ENCODE measurements around the gene KIF1C.
"Not testable (repeated sequence)": the region's sequence is repeated elsewhere in the genome, so short reads cannot be mapped to it uniquely, and the experiment has no call there.

Gene KIF1C

DNA sequence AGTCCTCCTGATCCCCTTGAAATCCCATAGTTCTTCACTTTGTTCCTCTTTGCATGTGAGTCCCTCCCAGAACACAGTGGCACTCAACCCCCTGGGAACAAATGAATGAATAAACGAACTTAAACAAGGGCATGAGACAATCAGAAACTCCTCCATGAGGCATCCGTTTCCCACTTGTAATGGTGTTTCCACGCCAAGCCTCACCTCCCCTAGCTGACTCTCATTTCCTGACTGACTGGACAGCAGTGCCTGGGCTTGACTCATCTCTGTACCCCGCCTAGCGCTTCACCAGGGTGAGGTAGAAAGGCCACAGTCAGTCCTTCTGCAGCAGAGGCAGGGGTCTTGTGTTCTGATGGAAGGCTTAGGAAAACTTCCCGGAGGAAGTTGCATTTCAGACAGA is 14.2 kb downstream of the KIF1C start:
- Histone ChIP-seq H3K9me3 (ENCODE audit: control insufficient read depth in 1 of 2, low read length in 2 of 2) (no peaks in the 10 kb centered on the region), H3K27ac (ENCODE audit: low read length) (no peak overlapping the region), H3K4me1 (ENCODE audit: control insufficient read depth in 1 of 2, insufficient read depth in 2 of 2, low read length in 2 of 2) (no peaks in the 10 kb centered on the region), H3K36me3 (ENCODE audit: control insufficient read depth in 1 of 2, insufficient read depth in 2 of 2, low read length in 2 of 2) (peaks cover 44 to 75% of the 10 kb centered on the region in 2 donors), H3K27me3 (ENCODE audit: low read depth, low read length) (no peaks in the 10 kb centered on the region), H3K4me3 (ENCODE audit: low read depth in 1 of 2, low read length in 2 of 2) (no peak overlapping the region)

DNA sequence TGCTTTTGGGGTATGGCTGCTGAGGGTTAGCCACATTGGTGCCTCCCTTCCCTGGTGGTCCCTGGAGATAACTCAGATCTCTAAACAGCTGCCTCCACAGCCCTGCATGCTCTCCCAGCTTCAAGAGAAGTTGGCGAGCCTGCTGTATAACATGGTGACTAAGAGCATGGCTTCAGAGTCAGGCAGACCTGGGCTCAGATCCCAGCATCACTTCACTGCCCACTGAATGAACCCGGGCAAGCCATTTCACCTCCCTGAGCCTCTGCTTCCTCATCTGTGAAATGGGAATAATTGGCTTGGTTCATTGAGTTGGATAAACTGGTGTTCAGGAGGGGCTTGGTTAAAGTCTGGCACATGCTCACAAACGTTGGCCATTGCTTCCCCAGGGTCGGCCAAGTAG is 16.6 kb downstream of the KIF1C start:
- no peaks in the 10 kb centered on the region for H3K4me1 ChIP-seq (ENCODE audit: control insufficient read depth in 1 of 2, insufficient read depth in 2 of 2, low read length in 2 of 2)
- H3K4me3 ChIP-seq (ENCODE audit: low read depth in 1 of 2, low read length in 2 of 2): no peak overlapping the region
- H3K36me3 ChIP-seq (ENCODE audit: control insufficient read depth in 1 of 2, insufficient read depth in 2 of 2, low read length in 2 of 2): peaks cover 32 to 71% of the 10 kb centered on the region in 2 donors
- no peak overlapping the region for H3K27ac ChIP-seq (ENCODE audit: low read length)
- no peaks in the 10 kb centered on the region for H3K9me3 ChIP-seq (ENCODE audit: control insufficient read depth in 1 of 2, low read length in 2 of 2)
- H3K27me3 ChIP-seq (ENCODE audit: low read depth, low read length): no peaks in the 10 kb centered on the region

DNA sequence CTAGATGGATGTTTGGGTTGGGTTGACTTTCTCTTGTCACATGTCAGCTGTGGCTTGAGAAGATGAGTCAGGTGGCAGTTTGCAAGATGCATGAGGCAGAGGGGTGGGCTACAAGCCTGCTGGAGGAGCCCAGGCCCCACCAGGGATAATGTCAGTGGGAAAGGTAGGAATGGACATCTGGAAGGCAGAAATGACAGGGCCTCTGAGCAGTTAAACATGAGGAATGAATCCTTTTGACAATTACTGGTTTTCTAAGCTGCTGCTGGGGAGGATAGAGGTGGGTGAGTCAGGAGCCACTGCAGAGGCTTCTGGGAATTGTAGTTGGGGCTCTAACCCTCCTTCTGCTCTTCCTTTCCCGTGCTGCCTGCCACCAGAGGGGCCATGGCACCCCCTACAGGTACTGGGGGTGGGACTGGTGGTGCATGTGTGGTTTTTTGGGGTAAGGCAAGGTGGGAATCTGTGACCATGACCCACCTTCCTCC is 21.8 kb downstream of the KIF1C start:
- H3K36me3 ChIP-seq (ENCODE audit: control insufficient read depth in 1 of 2, insufficient read depth in 2 of 2, low read length in 2 of 2): peaks cover 28 to 78% of the 10 kb centered on the region in 2 donors
- H3K4me3 ChIP-seq (ENCODE audit: low read depth in 1 of 2, low read length in 2 of 2): no peak overlapping the region
- H3K27me3 ChIP-seq (ENCODE audit: low read depth, low read length): no peaks in the 10 kb centered on the region
- H3K27ac ChIP-seq (ENCODE audit: low read length): no peak overlapping the region
- H3K9me3 ChIP-seq (ENCODE audit: control insufficient read depth in 1 of 2, low read length in 2 of 2): no peaks in the 10 kb centered on the region
- H3K4me1 ChIP-seq (ENCODE audit: control insufficient read depth in 1 of 2, insufficient read depth in 2 of 2, low read length in 2 of 2): no peaks in the 10 kb centered on the region

- peaks cover 23 to 75% of the 10 kb centered on the region in 2 donors for H3K36me3 ChIP-seq (ENCODE audit: control insufficient read depth in 1 of 2, insufficient read depth in 2 of 2, low read length in 2 of 2)
- no peak overlapping the region for H3K4me3 ChIP-seq (ENCODE audit: low read depth in 1 of 2, low read length in 2 of 2)
- H3K4me1 ChIP-seq (ENCODE audit: control insufficient read depth in 1 of 2, insufficient read depth in 2 of 2, low read length in 2 of 2): no peaks in the 10 kb centered on the region
These were observed 22.8 kb downstream of the KIF1C start for GRCh38 chr17:5020502-5021023.

GRCh38 chr17:5022171-5022711 is 24.5 kb downstream of the KIF1C start:
- Histone ChIP-seq H3K27me3 (ENCODE audit: low read depth, low read length) (no peaks in the 10 kb centered on the region), H3K4me1 (ENCODE audit: control insufficient read depth in 1 of 2, insufficient read depth in 2 of 2, low read length in 2 of 2) (no peaks in the 10 kb centered on the region), H3K4me3 (ENCODE audit: low read depth in 1 of 2, low read length in 2 of 2) (no peak overlapping the region), H3K27ac (ENCODE audit: low read length) (no peak overlapping the region), H3K9me3 (ENCODE audit: control insufficient read depth in 1 of 2, low read length in 2 of 2) (no peaks in the 10 kb centered on the region), H3K36me3 (ENCODE audit: control insufficient read depth in 1 of 2, insufficient read depth in 2 of 2, low read length in 2 of 2) (peaks cover 19 to 71% of the 10 kb centered on the region in 2 donors)

More at GRCh38 chr17:5020502-5021023, 22.8 kb downstream of the KIF1C start:
- no peaks in the 10 kb centered on the region for H3K27me3 ChIP-seq (ENCODE audit: low read depth, low read length)
- no peak overlapping the region for H3K27ac ChIP-seq (ENCODE audit: low read length)
- H3K9me3 ChIP-seq (ENCODE audit: control insufficient read depth in 1 of 2, low read length in 2 of 2): no peaks in the 10 kb centered on the region

DNA sequence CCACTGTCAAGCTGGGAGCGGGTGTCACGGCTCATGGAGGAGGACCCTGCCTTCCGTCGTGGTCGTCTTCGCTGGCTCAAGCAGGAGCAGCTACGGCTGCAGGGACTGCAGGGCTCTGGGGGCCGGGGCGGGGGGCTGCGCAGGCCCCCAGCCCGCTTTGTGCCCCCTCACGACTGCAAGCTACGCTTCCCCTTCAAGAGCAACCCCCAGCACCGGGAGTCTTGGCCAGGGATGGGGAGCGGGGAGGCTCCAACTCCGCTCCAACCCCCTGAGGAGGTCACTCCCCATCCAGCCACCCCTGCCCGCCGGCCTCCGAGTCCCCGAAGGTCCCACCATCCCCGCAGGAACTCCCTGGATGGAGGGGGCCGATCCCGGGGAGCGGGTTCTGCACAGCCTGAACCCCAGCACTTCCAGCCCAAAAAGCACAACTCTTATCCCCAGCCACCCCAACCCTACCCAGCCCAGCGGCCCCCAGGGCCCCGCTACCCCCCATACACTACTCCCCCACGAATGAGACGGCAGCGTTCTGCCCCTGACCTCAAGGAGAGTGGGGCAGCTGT is 25.9 kb downstream of the KIF1C start:
- Histone ChIP-seq H3K36me3 (ENCODE audit: control insufficient read depth in 1 of 2, insufficient read depth in 2 of 2, low read length in 2 of 2) (peaks cover 18 to 60% of the 10 kb centered on the region in 2 donors), H3K4me1 (ENCODE audit: control insufficient read depth in 1 of 2, insufficient read depth in 2 of 2, low read length in 2 of 2) (no peaks in the 10 kb centered on the region), H3K4me3 (ENCODE audit: low read depth in 1 of 2, low read length in 2 of 2) (no peak overlapping the region), H3K9me3 (ENCODE audit: control insufficient read depth in 1 of 2, low read length in 2 of 2) (no peaks in the 10 kb centered on the region), H3K27me3 (ENCODE audit: low read depth, low read length) (no peaks in the 10 kb centered on the region), H3K27ac (ENCODE audit: low read length) (no peak overlapping the region)

GRCh38 chr17:5024604-5025003 is 26.9 kb downstream of the KIF1C start:
- Histone ChIP-seq H3K9me3 (ENCODE audit: control insufficient read depth in 1 of 2, low read length in 2 of 2) (no peaks in the 10 kb centered on the region), H3K36me3 (ENCODE audit: control insufficient read depth in 1 of 2, insufficient read depth in 2 of 2, low read length in 2 of 2) (peaks cover 9 to 50% of the 10 kb centered on the region in 2 donors), H3K27me3 (ENCODE audit: low read depth, low read length) (no peaks in the 10 kb centered on the region), H3K27ac (ENCODE audit: low read length) (no peak overlapping the region), H3K4me1 (ENCODE audit: control insufficient read depth in 1 of 2, insufficient read depth in 2 of 2, low read length in 2 of 2) (no peaks in the 10 kb centered on the region), H3K4me3 (ENCODE audit: low read depth in 1 of 2, low read length in 2 of 2) (no peak overlapping the region)

DNA sequence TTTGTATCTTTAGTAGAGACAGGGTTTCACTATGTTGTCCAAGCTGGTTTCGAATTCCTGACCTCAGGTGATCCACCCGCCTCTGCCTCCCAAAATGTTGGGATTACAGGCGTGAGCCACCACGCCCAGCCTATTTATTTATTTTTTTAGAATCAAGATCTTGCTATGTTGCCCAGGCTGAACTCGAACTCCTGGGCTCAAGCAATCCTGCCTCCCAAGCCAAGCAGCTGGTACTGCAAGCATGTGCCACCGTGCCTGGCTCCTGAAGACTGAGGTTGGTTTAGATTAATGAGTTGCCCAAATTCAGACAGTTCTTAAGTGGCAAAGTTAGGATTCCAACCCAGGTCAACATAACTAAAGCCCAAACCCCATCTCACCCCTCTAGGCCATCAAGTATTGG is 29.5 kb downstream of the KIF1C start:
- Histone ChIP-seq H3K36me3 (ENCODE audit: control insufficient read depth in 1 of 2, insufficient read depth in 2 of 2, low read length in 2 of 2) (peaks cover 0 to 26% of the 10 kb centered on the region in 2 donors), H3K4me3 (ENCODE audit: low read depth in 1 of 2, low read length in 2 of 2) (no peak overlapping the region), H3K27me3 (ENCODE audit: low read depth, low read length) (no peaks in the 10 kb centered on the region), H3K9me3 (ENCODE audit: control insufficient read depth in 1 of 2, low read length in 2 of 2) (no peaks in the 10 kb centered on the region), H3K4me1 (ENCODE audit: control insufficient read depth in 1 of 2, insufficient read depth in 2 of 2, low read length in 2 of 2) (no peaks in the 10 kb centered on the region), H3K27ac (ENCODE audit: low read length) (no peak overlapping the region)

- Histone ChIP-seq H3K27ac (ENCODE audit: low read length) (no peak overlapping the region), H3K4me3 (ENCODE audit: low read depth in 1 of 2, low read length in 2 of 2) (no peak overlapping the region), H3K27me3 (ENCODE audit: low read depth, low read length) (no peaks in the 10 kb centered on the region), H3K36me3 (ENCODE audit: control insufficient read depth in 1 of 2, insufficient read depth in 2 of 2, low read length in 2 of 2) (peaks cover 0 to 20% of the 10 kb centered on the region in 2 donors), H3K9me3 (ENCODE audit: control insufficient read depth in 1 of 2, low read length in 2 of 2) (no peaks in the 10 kb centered on the region), H3K4me1 (ENCODE audit: control insufficient read depth in 1 of 2, insufficient read depth in 2 of 2, low read length in 2 of 2) (no peaks in the 10 kb centered on the region)
These were observed 30.2 kb downstream of the KIF1C start for GRCh38 chr17:5027916-5028315.

- H3K27ac ChIP-seq (ENCODE audit: low read length); H3K4me3 ChIP-seq (ENCODE audit: low read depth in 1 of 2, low read length in 2 of 2); H3K27me3 ChIP-seq (ENCODE audit: low read depth, low read length); H3K36me3 ChIP-seq (ENCODE audit: control insufficient read depth in 1 of 2, insufficient read depth in 2 of 2, low read length in 2 of 2); H3K4me1 ChIP-seq (ENCODE audit: control insufficient read depth in 1 of 2, insufficient read depth in 2 of 2, low read length in 2 of 2); H3K9me3 ChIP-seq (ENCODE audit: control insufficient read depth in 1 of 2, low read length in 2 of 2): not testable (repeated sequence)
These were observed 32.4 kb downstream of the KIF1C start for GRCh38 chr17:5030168-5030567.

DNA sequence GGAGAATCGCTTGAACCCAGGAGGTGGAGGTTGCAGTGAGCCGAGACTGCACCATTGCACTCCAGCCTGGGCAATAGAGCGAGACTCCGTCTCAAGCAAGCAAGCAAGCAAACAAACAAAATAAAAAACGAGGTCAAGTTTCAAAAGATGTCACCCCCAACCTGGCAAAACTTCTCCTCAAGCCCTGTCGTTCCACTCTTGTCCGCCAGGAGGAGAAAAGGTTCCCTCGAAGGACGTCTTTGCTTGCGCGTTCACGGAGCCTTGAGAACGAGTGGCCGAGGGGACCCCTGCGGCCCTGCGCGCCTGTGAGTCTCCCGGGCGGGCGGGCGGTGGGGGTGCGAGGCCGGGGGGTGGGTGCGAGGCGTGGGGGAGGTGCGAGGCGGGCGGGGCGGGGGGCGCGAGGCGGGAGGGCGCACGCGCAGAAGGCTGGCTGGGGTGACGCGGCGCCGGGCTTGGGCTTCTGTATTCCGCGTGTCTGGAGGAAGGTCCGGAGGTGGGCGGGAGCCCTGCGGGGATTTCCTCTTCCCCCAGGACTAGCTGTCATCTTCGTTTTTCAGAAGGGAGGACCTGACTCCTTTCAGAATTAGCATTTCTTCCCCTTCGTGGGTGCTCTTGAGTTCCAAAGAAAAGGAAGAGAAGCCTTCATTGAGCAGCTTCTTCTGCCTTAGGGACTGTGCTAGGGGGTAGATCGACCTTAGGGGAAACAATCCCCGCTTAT is 33.8 kb downstream of the KIF1C start:
- Histone ChIP-seq H3K27ac (ENCODE audit: low read length) (peak overlapping the region; percentile 74), H3K4me3 (ENCODE audit: low read depth in 1 of 2, low read length in 2 of 2) (peak overlapping the region; percentile 54 to 68), H3K36me3 (ENCODE audit: control insufficient read depth in 1 of 2, insufficient read depth in 2 of 2, low read length in 2 of 2) (no peaks in the 10 kb centered on the region)

More for the DNA sequence above, 33.8 kb downstream of the KIF1C start:
- H3K27me3 ChIP-seq (ENCODE audit: low read depth, low read length): no peaks in the 10 kb centered on the region
- no peaks in the 10 kb centered on the region for H3K4me1 ChIP-seq (ENCODE audit: control insufficient read depth in 1 of 2, insufficient read depth in 2 of 2, low read length in 2 of 2)
- no peaks in the 10 kb centered on the region for H3K9me3 ChIP-seq (ENCODE audit: control insufficient read depth in 1 of 2, low read length in 2 of 2)

Data from muscle layer of duodenum (tissue), 2 donors.